ENCODE measurements around the gene IFITM5. TPM values are rescaled to one million over a fixed set of nuclear protein-coding genes. Genes with fewer than 3 reads are reported as not detected.

IFITM5 gene
- total and polyA plus RNA-seq, 2 of the 8 experiments (the other 6 are each of a cell fraction or from before 2014, with no cell fraction given), result not detected

- peak overlapping the region; percentile 86 for H4K8ac ChIP-seq (ENCODE audit: extremely low read depth, insufficient read depth, low read length)
- H2AK5ac ChIP-seq (ENCODE audit: low read depth, low read length), result no peak overlapping the region
- no peaks in the 10 kb centered on the region for H3K79me1 ChIP-seq (ENCODE audit: low read depth, low read length)
- peaks cover 9 to 44% (median 34%) of the 10 kb centered on the region in 4 experiments for H3K4me1 ChIP-seq (replicated peaks in 1 of 4; ENCODE audit: control insufficient read depth in 3 of 4, insufficient read depth in 4 of 4, low read length in 3 of 4)
- peak overlapping the region; percentile 59 to 94 (median 76) for H3K4me3 ChIP-seq (ENCODE audit: extremely low read depth in 1 of 4, insufficient read depth in 2 of 4, low read depth in 3 of 4, low read length in 4 of 4)
- H2BK5ac ChIP-seq (ENCODE audit: low read depth, low read length), result peak overlapping the region; percentile 24; the same call in 1 of the 2 replicates
- H3K14ac ChIP-seq (ENCODE audit: insufficient read length), result no peak overlapping the region
- H4K20me1 ChIP-seq (replicated peaks in 1 of 2; ENCODE audit: control insufficient read depth in 1 of 2, insufficient read depth in 2 of 2, low read length in 2 of 2), result peaks cover 0 to 5% of the 10 kb centered on the region in 2 experiments
- peaks cover 18% of the 10 kb centered on the region; the same call in 1 of the 2 replicates for H3K23me2 ChIP-seq (ENCODE audit: low read depth, low read length)
- H3K27ac ChIP-seq (ENCODE audit: low read depth, low read length), result no peak overlapping the region
- no peak overlapping the region; the same call in 1 of the 2 replicates for H2BK12ac ChIP-seq (ENCODE audit: low read depth, low read length)
- peak overlapping the region; percentile 3; the same call in 1 of the 2 replicates for H3K18ac ChIP-seq (ENCODE audit: extremely low read depth, low read length)
- FAIRE-seq (no peak), DNase-seq (ENCODE audit: low read depth in 1 of 2, low spot score in 2 of 2) (no peak)
- ChIA-PET POLR2A (ENCODE audit: partially characterized antibody) (interaction anchor here (0.6 to 4.0 kb wide), 12 partner anchors 10 to 119 kb away, joined by 3 to 33 read pairs (median 5); partner anchors contain the start of gene IFITM2), CTCF (ENCODE audit: partially characterized antibody) (interaction anchor here (0.7 to 4.2 kb wide), 12 partner anchors 8 to 64 kb away, joined by 3 to 33 read pairs (median 6); partner anchors contain the start of gene IFITM2)
- peaks cover 0 to 21% of the 10 kb centered on the region in 2 experiments; a peak in 2 of 4 replicates for H3K79me2 ChIP-seq (ENCODE audit: control insufficient read depth in 1 of 2, insufficient read depth in 2 of 2, low read length in 2 of 2)
- peak overlapping the region; percentile 32 for H4K91ac ChIP-seq (replicated peaks; ENCODE audit: insufficient read length, low read length)
- peak overlapping the region; percentile 75 to 89 for H3K4me2 ChIP-seq (ENCODE audit: insufficient read depth in 1 of 2, low read depth in 2 of 2, low read length in 2 of 2)
- no peak overlapping the region for H2BK15ac ChIP-seq (ENCODE audit: low read length)
- H3K27me3 ChIP-seq (replicated peaks in 1 of 4; ENCODE audit: control insufficient read depth in 3 of 4, extremely low read depth in 1 of 4, insufficient read depth in 3 of 4, low read length in 3 of 4), result no peaks in the 10 kb centered on the region
- H2AFZ ChIP-seq (ENCODE audit: low read length), result no peak overlapping the region
- H3K23ac ChIP-seq (ENCODE audit: insufficient read length), result no peak overlapping the region
- no peak overlapping the region for H4K5ac ChIP-seq (ENCODE audit: insufficient read length, low read depth, low read length)
- H3K56ac ChIP-seq (replicated peaks; ENCODE audit: insufficient read length, low read depth, low read length), result no peak overlapping the region
- H2BK120ac ChIP-seq (replicated peaks; ENCODE audit: low read depth, low read length), result no peak overlapping the region
- peaks cover 0 to 4% (median 0%) of the 10 kb centered on the region in 4 experiments; a peak in 1 of 8 replicates for H3K36me3 ChIP-seq (ENCODE audit: control insufficient read depth in 2 of 4, insufficient read depth in 4 of 4, low read length in 3 of 4)
- WGBS, 2 experiments (ENCODE audit: extremely low coverage in 1 of 2, insufficient coverage in 1 of 2, insufficient read length in 1 of 2, insufficient replicate concordance in 2 of 2, low coverage in 1 of 2, low lambda C conversion rate in 2 of 2, missing lambda C conversion rate in 1 of 2), result 50% methylated on average over 29 of the region's 32 CpGs; no CpG with 5 or more reads in 1 of the 2 experiments
- no peaks in the 10 kb centered on the region for H3K9me3 ChIP-seq (ENCODE audit: insufficient read depth in 2 of 2, low read depth in 1 of 2, low read length in 1 of 2)
- H3K9ac ChIP-seq (replicated peaks in 1 of 4; ENCODE audit: extremely low read depth in 1 of 4, low read depth in 3 of 4, low read length in 3 of 4), result peak overlapping the region in 1 of 4 experiments; percentile 20; a peak in 1 of 7 replicates
- H3K4ac ChIP-seq (replicated peaks; ENCODE audit: insufficient read length, low read depth, low read length), result no peak overlapping the region
- no peak overlapping the region for H2BK20ac ChIP-seq (ENCODE audit: low read length)
- TF ChIP-seq CBX5 (IDR thresholded peaks at IDR 0.05; ENCODE audit: low read depth, low read length), result no peak
- no peak for TF ChIP-seq ATF2 (IDR thresholded peaks at IDR 0.05; ENCODE audit: low read length)
- TF ChIP-seq, protein P1, sequence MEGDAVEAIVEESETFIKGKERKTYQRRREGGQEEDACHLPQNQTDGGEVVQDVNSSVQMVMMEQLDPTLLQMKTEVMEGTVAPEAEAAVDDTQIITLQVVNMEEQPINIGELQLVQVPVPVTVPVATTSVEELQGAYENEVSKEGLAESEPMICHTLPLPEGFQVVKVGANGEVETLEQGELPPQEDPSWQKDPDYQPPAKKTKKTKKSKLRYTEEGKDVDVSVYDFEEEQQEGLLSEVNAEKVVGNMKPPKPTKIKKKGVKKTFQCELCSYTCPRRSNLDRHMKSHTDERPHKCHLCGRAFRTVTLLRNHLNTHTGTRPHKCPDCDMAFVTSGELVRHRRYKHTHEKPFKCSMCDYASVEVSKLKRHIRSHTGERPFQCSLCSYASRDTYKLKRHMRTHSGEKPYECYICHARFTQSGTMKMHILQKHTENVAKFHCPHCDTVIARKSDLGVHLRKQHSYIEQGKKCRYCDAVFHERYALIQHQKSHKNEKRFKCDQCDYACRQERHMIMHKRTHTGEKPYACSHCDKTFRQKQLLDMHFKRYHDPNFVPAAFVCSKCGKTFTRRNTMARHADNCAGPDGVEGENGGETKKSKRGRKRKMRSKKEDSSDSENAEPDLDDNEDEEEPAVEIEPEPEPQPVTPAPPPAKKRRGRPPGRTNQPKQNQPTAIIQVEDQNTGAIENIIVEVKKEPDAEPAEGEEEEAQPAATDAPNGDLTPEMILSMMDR (IDR thresholded peaks at IDR 0.05; ENCODE audit: control extremely low read depth in 1 of 3, insufficient read depth in 1 of 3, low read depth in 1 of 3, low read length in 3 of 3), result no peak
- no peak for TF ChIP-seq KDM1A (IDR thresholded peaks at IDR 0.05; ENCODE audit: borderline replicate concordance, low read length)
- no peak for TF ChIP-seq SIRT6 (IDR thresholded peaks at IDR 0.05; ENCODE audit: low read length)
- no peak for TF ChIP-seq MAFK (IDR thresholded peaks at IDR 0.05; ENCODE audit: low read depth, low read length)
- TF ChIP-seq RAD21 (IDR thresholded peaks at IDR 0.05 in 1 of 2, conservative IDR thresholded peaks at IDR 0.05 in 1 of 2; ENCODE audit: low read depth in 2 of 2, low read length in 2 of 2), result no peak
- TF ChIP-seq JUND (IDR thresholded peaks at IDR 0.05; ENCODE audit: low read length), result no peak
Measured at GRCh38 chr11:315516-315994, 16.2 kb upstream of the IFITM5 start.
